T-helper 2 cell treated with Interferon-gamma antibody and Interleukin-4, amounts not matched to agents 5 μg/mL and 100 μg/mL, for 36 hours (primary cell): Measurements from ENCODE around the gene RNF213.

Source experiments
- DNase-seq: peaks from one replicate; pipeline ENCODE4 v3.0.0; 2021; ENCODE audit warnings: low spot score
- H3K27ac Mint-ChIP-seq: one replicate; pipeline ENCODE4 v1.8.0; 2021; ENCODE audit warnings: mild to moderate bottlenecking, mixed read lengths
- H3K27me3 Mint-ChIP-seq: one replicate; pipeline ENCODE4 v1.8.0; 2021; ENCODE audit warnings: low read depth, mixed read lengths
- H3K36me3 Mint-ChIP-seq: one replicate; pipeline ENCODE4 v1.8.0; 2021; ENCODE audit warnings: low read depth, mixed read lengths
- H3K4me1 Mint-ChIP-seq: one replicate; pipeline ENCODE4 v1.8.0; 2021; ENCODE audit warnings: low read depth, mixed read lengths
- H3K4me3 Mint-ChIP-seq: one replicate; pipeline ENCODE4 v1.8.0; 2022; ENCODE audit warnings: mild to moderate bottlenecking, moderate library complexity, mixed read lengths
- H3K9me3 Mint-ChIP-seq: one replicate; pipeline ENCODE4 v1.8.0; 2021; ENCODE audit warnings: mixed read lengths

The RNF213 gene

GRCh38 chr17:80422981-80423380 lies 162.3 kb downstream of the RNF213 start:
- Mint-ChIP-seq H3K27ac (no peak overlapping the region), H3K4me3 (no peak overlapping the region), H3K9me3 (no peaks in the 10 kb centered on the region), H3K36me3 (no peaks in the 10 kb centered on the region), H3K4me1 (peaks cover 7% of the 10 kb centered on the region), H3K27me3 (no peaks in the 10 kb centered on the region)
- DNase-seq: no peak

GRCh38 chr17:80423536-80424225 lies 163.0 kb downstream of the RNF213 start:
- Mint-ChIP-seq H3K4me1 (peaks cover 7% of the 10 kb centered on the region), H3K9me3 (no peaks in the 10 kb centered on the region), H3K36me3 (no peaks in the 10 kb centered on the region), H3K27me3 (no peaks in the 10 kb centered on the region), H3K4me3 (no peak overlapping the region), H3K27ac (no peak overlapping the region)
- no peak for DNase-seq

GRCh38 chr17:80424261-80424660 lies 163.6 kb downstream of the RNF213 start:
- no peaks in the 10 kb centered on the region for H3K27me3 Mint-ChIP-seq
- no peak overlapping the region for H3K4me3 Mint-ChIP-seq
- H3K36me3 Mint-ChIP-seq: no peaks in the 10 kb centered on the region
- DNase-seq: no peak
- H3K9me3 Mint-ChIP-seq: no peaks in the 10 kb centered on the region
- H3K27ac Mint-ChIP-seq: no peak overlapping the region
- H3K4me1 Mint-ChIP-seq: peaks cover 7% of the 10 kb centered on the region

- H3K27me3 Mint-ChIP-seq: no peaks in the 10 kb centered on the region
- no peaks in the 10 kb centered on the region for H3K36me3 Mint-ChIP-seq
- H3K4me1 Mint-ChIP-seq: peaks cover 7% of the 10 kb centered on the region
- H3K27ac Mint-ChIP-seq: no peak overlapping the region
- H3K4me3 Mint-ChIP-seq: no peak overlapping the region
- no peak for DNase-seq
- H3K9me3 Mint-ChIP-seq: no peaks in the 10 kb centered on the region
These were observed 164.5 kb downstream of the RNF213 start for GRCh38 chr17:80424878-80425765.

GRCh38 chr17:80425835-80426426 lies 165.3 kb downstream of the RNF213 start:
- H3K27me3 Mint-ChIP-seq: no peaks in the 10 kb centered on the region
- H3K27ac Mint-ChIP-seq: no peak overlapping the region
- H3K4me3 Mint-ChIP-seq: no peak overlapping the region
- H3K4me1 Mint-ChIP-seq: peaks cover 7% of the 10 kb centered on the region
- H3K9me3 Mint-ChIP-seq: no peaks in the 10 kb centered on the region
- no peaks in the 10 kb centered on the region for H3K36me3 Mint-ChIP-seq
- DNase-seq: no peak

GRCh38 chr17:80426671-80427326 lies 166.1 kb downstream of the RNF213 start:
- no peaks in the 10 kb centered on the region for H3K36me3 Mint-ChIP-seq
- H3K9me3 Mint-ChIP-seq: no peaks in the 10 kb centered on the region
- H3K27ac Mint-ChIP-seq: no peak overlapping the region
- DNase-seq: peak; percentile 81
- H3K27me3 Mint-ChIP-seq: no peaks in the 10 kb centered on the region
- H3K4me3 Mint-ChIP-seq: no peak overlapping the region
- peaks cover 7% of the 10 kb centered on the region for H3K4me1 Mint-ChIP-seq

GRCh38 chr17:80427366-80428282 lies 167.0 kb downstream of the RNF213 start:
- Mint-ChIP-seq H3K27me3 (no peaks in the 10 kb centered on the region), H3K36me3 (no peaks in the 10 kb centered on the region), H3K4me1 (peaks cover 7% of the 10 kb centered on the region), H3K27ac (no peak overlapping the region), H3K4me3 (no peak overlapping the region), H3K9me3 (no peaks in the 10 kb centered on the region)
- DNase-seq: no peak

- no peaks in the 10 kb centered on the region for H3K27me3 Mint-ChIP-seq
- no peak overlapping the region for H3K4me3 Mint-ChIP-seq
- peaks cover 7% of the 10 kb centered on the region for H3K4me1 Mint-ChIP-seq
- no peaks in the 10 kb centered on the region for H3K36me3 Mint-ChIP-seq
- no peak overlapping the region for H3K27ac Mint-ChIP-seq
- no peak for DNase-seq
- no peaks in the 10 kb centered on the region for H3K9me3 Mint-ChIP-seq
These were observed 167.7 kb downstream of the RNF213 start for GRCh38 chr17:80428363-80428762.

- no peaks in the 10 kb centered on the region for H3K9me3 Mint-ChIP-seq
- no peak for DNase-seq
- H3K4me1 Mint-ChIP-seq: peaks cover 7% of the 10 kb centered on the region
- no peaks in the 10 kb centered on the region for H3K36me3 Mint-ChIP-seq
- no peak overlapping the region for H3K27ac Mint-ChIP-seq
- H3K4me3 Mint-ChIP-seq: no peak overlapping the region
- H3K27me3 Mint-ChIP-seq: no peaks in the 10 kb centered on the region
These were observed 168.1 kb downstream of the RNF213 start for GRCh38 chr17:80428796-80429195.

- Mint-ChIP-seq H3K27ac (no peak overlapping the region), H3K36me3 (no peaks in the 10 kb centered on the region), H3K4me3 (no peak overlapping the region), H3K9me3 (no peaks in the 10 kb centered on the region), H3K4me1 (peaks cover 3% of the 10 kb centered on the region), H3K27me3 (no peaks in the 10 kb centered on the region)
- DNase-seq: no peak
These were observed 169.0 kb downstream of the RNF213 start for GRCh38 chr17:80429356-80430275.

- no peaks in the 10 kb centered on the region for H3K9me3 Mint-ChIP-seq
- H3K27me3 Mint-ChIP-seq: no peaks in the 10 kb centered on the region
- H3K4me3 Mint-ChIP-seq: no peak overlapping the region
- no peak for DNase-seq
- H3K27ac Mint-ChIP-seq: no peak overlapping the region
- H3K4me1 Mint-ChIP-seq: peaks cover 3% of the 10 kb centered on the region
- H3K36me3 Mint-ChIP-seq: no peaks in the 10 kb centered on the region
These were observed 170.0 kb downstream of the RNF213 start for GRCh38 chr17:80430446-80431245.
